Measurements from ENCODE around the gene KCNJ16. TPM values are rescaled to one million over a fixed set of nuclear protein-coding genes. Genes with fewer than 3 reads are reported as not detected.
A peak's percentile ranks its signal among the peaks of the same experiment; 100 is the strongest.

Gene KCNJ16
- total RNA-seq, 1 donor, result not detected

- TF ChIP-seq, protein P1, sequence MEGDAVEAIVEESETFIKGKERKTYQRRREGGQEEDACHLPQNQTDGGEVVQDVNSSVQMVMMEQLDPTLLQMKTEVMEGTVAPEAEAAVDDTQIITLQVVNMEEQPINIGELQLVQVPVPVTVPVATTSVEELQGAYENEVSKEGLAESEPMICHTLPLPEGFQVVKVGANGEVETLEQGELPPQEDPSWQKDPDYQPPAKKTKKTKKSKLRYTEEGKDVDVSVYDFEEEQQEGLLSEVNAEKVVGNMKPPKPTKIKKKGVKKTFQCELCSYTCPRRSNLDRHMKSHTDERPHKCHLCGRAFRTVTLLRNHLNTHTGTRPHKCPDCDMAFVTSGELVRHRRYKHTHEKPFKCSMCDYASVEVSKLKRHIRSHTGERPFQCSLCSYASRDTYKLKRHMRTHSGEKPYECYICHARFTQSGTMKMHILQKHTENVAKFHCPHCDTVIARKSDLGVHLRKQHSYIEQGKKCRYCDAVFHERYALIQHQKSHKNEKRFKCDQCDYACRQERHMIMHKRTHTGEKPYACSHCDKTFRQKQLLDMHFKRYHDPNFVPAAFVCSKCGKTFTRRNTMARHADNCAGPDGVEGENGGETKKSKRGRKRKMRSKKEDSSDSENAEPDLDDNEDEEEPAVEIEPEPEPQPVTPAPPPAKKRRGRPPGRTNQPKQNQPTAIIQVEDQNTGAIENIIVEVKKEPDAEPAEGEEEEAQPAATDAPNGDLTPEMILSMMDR (IDR thresholded peaks at IDR 0.05; ENCODE audit: insufficient read depth, low read depth, low read length), result peak; percentile 65
- DNase-seq (ENCODE audit: low read depth), result peak; percentile 65
Observed at GRCh38 chr17:70168044-70168976, 93.3 kb downstream of the KCNJ16 start.

GRCh38 chr17:70168977-70169708 lies 94.1 kb downstream of the KCNJ16 start, which contains the start of gene KCNJ2:
Gene KCNJ2, plus strand, starts transcription at chr17:70169532. Its CDS starts 5,508 bp downstream, at chr17:70175040.
- TF ChIP-seq, protein P1 (IDR thresholded peaks at IDR 0.05; ENCODE audit: insufficient read depth, low read depth, low read length), result no peak
- H3K4me3 ChIP-seq (ENCODE audit: low read depth, low read length), result peak within 1 kb of the TSS; percentile 71
- DNase-seq (ENCODE audit: low read depth), result peak; percentile 75

More at GRCh38 chr17:70168044-70168976, 93.3 kb downstream of the KCNJ16 start:
- H3K4me3 ChIP-seq (ENCODE audit: low read depth, low read length), result peak overlapping the region; percentile 71

- TF ChIP-seq, protein P1 (IDR thresholded peaks at IDR 0.05; ENCODE audit: insufficient read depth, low read depth, low read length), result no peak
- DNase-seq (ENCODE audit: low read depth), result peak; percentile 76
- peak overlapping the region; percentile 71 for H3K4me3 ChIP-seq (ENCODE audit: low read depth, low read length)
Observed at GRCh38 chr17:70169709-70170597, 94.9 kb downstream of the KCNJ16 start.

DNA sequence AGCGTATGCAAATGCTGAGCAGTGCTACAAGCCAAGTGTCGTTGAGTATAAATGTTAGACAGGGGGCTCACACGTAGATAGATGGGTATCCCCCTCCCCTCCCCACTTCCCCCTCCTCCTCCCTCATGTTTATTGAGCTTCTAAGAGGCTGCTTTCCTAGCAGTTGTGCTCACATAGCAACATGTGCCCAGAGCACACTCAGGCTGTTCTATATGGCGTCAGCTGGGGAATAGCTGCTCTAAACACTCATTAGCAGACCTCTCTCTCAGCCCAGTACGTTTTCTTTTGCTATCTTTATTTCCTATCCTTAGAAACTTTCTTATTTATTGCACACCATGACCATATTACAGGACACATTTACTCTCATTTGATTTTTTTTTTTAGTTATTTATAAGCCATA lies 96.1 kb downstream of the KCNJ16 start:
- H3K4me3 ChIP-seq (ENCODE audit: low read depth, low read length), result peak overlapping the region; percentile 9
- no peak for DNase-seq (ENCODE audit: low read depth)
- TF ChIP-seq, protein P1 (IDR thresholded peaks at IDR 0.05; ENCODE audit: insufficient read depth, low read depth, low read length), result no peak

DNA sequence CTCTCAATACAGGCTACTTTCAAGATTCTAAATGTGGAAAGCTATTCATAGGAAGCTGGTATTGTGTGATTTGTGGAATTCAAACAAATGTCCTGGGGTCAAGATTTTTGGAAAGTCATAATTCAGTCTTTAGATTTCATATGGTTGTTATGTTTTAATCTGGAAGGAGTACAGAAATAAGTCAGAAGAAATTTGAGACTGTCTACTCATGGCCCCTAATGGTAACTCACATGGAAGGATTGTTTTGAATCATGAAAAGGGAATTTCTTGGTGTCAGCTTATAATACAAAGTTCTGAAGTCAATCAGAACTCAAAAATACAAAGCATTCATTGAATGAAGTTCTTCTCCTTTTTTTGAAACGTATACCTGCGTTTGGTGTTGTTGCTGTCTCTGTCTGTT lies 97.4 kb downstream of the KCNJ16 start:
- no peak for DNase-seq (ENCODE audit: low read depth)
- TF ChIP-seq, protein P1 (IDR thresholded peaks at IDR 0.05; ENCODE audit: insufficient read depth, low read depth, low read length), result no peak
- H3K4me3 ChIP-seq (ENCODE audit: low read depth, low read length), result no peak overlapping the region

- no peak overlapping the region for H3K4me3 ChIP-seq (ENCODE audit: low read depth, low read length)
- no peak for DNase-seq (ENCODE audit: low read depth)
- TF ChIP-seq, protein P1 (IDR thresholded peaks at IDR 0.05; ENCODE audit: insufficient read depth, low read depth, low read length), result no peak
Observed at GRCh38 chr17:70172923-70173322, 97.9 kb downstream of the KCNJ16 start.
